GM19463 (cell line): Measurements from ENCODE around the gene EID3.
"Not testable (repeated sequence)": the region's sequence is repeated elsewhere in the genome, so short reads cannot be mapped to it uniquely, and the experiment has no call there.

Experiments
- ATAC-seq: cut with Tn5 transposase; IDR thresholded peaks from one replicate; pipeline ENCODE4 v1.9.1; 2021; ENCODE audit warnings: mild to moderate bottlenecking, moderate library complexity; ENCODE audit not compliant: unreplicated experiment

The EID3 gene

DNA sequence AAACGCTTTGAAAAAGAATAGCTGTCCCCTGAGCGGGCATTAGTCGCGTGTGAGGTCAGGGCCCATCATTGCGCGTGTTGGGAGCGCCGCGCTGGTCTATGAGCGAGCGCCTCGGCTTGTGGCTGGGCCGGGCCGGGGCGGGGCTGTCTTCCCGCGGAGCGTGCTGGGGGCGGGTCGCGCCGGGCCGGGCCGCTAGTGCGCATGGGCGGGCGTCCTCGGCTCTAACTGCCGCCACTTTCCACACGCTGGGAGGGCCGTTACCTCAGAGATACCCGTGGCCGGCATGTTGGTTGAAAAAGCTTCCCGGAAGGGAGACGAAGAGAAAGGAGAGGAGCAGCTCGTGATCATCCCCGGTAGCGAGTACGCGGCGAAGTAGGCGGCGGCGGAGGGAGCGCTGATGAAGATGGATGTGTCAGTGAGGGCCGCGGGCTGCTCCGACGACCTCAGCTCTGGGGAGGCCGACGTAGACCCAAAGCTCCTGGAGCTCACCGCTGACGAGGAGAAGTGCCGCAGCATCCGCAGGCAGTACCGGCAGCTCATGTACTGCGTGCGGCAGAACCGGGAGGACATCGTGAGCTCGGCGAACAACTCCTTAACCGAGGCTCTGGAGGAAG is at the start of gene EID3:
TSS of gene EID3 (plus strand) at position 202 of the 614 bp plus-strand sequence. CDS start at position 398, 196 bp downstream.
- peak; percentile 98 for ATAC-seq

DNA sequence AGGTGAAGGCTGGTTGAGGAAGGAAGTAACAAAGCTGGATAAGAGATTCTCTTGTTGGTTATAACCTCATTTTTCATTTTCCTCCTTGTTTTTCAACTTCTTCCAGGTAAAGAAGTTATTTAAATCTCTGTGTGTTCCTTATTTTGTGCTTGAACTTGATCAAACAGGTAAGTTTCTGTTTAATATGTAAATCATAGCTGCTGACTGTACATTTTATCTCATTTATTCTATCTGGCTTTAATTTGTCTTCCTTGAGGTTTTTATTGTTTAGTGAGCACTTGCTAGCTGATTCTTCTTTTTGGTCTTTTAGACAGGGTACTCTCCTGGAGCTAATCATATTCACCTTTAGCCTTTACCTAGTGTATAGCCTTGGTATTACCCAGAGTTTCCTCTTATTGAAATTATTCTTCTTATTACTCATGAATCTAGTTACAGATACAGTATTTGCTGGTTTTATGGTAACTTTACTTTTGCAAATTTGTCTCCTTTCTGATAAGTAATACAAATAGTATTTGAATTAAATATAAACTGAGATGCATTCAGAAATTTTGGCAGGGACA is 45.5 kb upstream of the EID3 start:
- ATAC-seq: no peak

DNA sequence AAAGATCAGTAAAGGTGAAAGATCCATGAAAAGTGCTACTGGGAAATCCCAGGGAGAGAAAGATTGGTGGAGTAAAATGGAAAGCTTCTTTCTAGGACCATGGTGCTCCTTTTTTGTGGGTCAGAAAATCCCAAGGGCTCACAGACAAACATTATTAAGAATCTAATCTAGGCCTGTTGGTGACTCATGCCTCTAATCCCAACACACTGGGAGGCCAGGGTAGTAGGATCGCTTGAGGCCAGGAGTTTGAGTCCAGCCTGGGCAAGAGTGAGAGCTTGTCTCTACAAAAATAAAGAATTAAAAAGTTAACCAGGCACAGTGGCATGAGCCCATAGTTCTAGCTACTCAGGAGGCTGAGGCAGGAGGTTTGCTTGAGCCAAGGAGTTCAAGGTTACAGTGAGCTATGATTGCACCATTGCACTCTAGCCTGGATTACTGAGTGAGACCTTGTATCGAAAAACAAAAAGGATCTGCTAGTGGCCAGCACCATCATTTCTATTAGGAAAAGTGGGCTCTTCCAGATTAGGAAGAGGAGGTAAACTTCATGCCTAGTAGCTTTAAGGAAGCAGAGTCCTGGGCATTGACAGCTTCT is 45.0 kb upstream of the EID3 start:
- no peak for ATAC-seq

DNA sequence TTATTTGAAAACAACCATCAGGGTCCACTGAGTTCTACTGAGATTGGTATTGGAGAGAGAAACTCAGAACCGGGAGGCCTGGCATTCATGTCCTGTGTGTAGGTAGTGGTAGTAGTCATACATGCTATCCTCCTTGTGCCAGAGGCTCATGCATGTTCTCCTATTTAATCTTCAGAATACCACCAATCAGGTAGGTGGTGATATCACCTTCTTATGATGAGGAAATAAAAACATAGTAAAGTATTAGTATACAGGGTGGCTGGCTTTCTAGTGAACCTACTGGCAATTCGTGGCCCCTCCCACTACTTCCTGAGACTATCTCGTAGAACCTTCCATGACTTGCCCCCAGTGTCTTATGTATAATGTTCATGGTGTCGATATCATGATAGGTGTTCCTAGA is 40.5 kb upstream of the EID3 start:
- no peak for ATAC-seq

DNA sequence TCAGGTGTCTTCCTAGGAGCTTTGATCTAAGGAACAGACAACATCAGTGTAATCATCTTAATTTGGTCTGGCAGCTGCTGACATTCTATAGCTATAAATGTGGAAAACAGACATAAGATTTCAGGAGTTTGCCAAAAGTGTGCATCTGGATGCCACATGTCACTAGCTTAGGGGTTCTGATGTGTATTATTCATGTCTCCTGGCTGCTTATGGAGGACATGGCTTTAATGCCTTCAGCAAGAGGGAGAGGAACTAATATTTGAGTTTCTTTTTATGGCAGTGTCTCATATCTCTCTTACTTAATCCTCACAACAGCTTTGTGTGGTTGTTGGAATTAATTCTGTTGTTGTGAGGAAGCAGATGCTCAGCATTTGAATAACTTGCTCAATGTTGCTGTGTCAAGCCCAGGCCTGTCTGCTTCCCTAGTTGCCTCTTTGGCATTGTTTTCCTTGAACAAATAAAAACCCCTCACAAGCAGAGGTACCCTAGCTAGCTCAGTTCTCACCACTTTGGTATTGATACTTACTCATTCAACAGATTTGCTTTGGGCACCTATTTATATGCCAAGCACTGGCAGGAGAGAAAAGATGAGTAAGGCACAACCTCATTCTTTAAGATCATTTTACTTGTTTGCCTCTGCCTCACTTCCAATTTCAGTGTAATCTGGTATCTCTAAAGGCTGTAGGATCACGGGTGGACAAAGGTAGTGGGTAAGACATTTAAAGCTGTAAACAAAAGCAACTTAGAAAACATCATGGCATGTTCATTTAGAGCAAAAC is 39.8 kb upstream of the EID3 start:
- no peak for ATAC-seq

DNA sequence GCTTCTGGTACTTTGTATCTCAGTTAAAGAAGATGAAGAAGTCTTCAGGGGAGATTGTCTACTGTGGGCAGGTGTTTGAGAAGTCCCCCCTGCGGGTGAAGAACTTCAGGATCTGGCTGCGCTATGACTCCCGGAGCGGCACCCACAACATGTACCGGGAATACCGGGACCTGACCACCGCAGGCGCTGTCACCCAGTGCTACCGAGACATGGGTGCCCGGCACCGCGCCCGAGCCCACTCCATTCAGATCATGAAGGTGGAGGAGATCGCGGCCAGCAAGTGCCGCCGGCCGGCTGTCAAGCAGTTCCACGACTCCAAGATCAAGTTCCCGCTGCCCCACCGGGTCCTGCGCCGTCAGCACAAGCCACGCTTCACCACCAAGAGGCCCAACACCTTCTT is 38.1 kb upstream of the EID3 start:
- ATAC-seq: not testable (repeated sequence)

DNA sequence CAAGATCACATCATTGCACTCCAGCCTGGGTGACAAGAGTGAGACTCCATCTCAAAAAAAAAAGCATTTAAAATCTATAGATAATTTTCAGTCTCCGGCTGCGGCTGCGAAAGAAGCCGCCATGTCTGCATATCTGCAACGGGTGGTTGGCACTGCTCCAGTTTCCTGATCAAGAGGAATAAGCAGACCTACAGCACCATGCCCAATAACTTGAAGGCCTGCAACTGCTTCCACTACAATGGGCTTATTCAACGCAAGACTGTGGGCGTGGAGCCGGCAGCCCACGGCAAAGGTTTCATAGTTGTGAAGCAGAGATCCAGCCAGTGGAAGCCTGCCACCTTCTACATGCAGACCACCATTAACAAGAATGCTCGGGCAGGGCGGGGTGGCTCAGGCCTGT is 30.6 kb upstream of the EID3 start:
- ATAC-seq: no peak

DNA sequence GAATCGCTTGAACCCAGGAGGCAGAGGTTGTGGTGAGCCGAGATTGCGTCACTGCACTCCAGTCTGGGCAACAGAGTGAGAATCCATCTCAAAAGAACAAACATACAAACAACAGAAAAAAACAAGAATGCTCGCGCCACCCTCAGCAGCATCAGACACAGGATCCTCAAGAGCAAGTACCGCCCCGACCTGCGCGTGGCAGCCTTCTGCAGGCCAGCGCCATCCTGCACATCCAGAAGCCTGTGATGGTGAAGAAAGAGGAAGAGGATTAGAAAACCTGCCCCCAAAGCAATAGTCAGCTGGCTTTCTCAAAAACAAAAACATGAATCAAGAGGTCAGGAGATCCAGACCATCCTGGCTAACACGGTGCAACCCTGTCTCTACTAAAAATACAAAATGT is 30.0 kb upstream of the EID3 start:
- ATAC-seq: no peak

DNA sequence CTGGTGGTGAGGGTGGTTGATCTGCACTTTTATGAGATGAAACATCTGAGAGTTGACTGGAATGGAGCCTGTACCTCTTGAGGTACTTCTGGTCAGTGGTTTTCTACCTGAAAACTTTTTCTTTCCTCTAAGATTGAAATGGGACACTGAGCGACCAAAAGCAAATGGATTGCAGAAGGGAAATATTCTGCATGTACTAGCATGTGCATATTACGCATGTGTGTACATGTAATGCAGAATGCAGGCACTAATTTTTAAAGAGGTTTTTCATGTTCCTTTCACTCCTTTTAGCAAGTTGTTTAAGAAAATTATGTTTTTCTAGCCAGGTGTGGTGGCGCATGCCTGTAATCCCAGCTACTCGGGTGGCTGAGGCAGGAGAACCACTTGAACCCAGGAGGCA is 28.7 kb upstream of the EID3 start:
- ATAC-seq: no peak

DNA sequence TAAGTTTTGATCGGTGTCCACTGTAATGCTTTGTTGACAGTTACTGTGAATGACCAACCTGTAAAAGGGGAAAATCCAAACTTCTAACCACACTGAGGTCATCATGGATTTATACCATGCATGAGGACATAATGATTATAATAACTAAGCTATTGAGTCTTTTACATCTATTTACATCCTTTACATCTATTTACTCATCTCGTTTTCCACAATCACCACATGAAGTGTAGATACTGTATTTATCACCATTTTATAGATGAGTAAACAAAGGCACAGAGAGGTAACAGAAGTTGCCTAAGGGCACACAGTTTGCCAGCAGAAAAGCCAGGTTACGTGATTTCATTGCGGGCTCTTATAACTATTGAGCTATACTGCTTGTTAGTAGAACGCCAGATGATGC is 27.9 kb upstream of the EID3 start:
- no peak for ATAC-seq

DNA sequence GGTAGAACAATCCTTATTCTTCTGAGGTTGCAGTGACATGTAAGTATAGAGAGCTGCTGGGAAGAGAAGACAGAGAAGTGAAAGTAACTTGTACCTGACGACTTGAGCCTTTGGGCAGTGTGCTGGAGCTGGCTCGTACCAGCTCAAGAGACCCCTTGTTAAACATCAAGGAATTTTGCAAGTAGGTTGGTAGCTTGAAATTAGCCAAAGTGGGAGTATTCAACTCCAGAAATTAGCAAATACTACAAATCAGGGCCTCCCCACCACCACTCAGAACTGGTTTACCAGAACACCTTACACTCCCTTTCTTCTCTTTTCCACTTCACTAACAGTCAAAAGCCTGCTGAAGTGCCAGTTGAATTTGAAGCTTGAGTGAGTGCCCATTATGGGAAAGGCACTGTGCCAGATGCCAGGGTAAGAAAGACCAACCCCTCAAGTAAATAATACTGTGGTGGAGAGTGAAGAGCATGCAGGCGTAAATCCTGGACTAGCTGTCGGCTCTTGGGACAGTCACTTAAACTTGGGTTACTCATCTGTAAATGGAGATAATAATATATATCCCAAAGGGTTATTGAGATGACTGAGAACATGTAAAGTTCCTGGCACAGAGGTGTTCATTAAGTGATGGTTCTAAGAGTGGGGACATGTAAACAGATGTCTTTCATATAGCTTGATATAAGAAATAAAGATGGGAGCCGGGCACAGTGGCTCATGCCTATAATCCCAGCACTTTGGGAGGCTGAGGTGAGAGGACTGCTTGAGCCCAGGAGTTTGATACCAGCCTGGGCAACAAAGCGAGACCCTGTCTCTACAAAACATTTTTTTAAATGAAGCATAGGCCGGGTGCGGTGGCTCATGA is 27.0 kb upstream of the EID3 start:
- ATAC-seq: peak; percentile 80

DNA sequence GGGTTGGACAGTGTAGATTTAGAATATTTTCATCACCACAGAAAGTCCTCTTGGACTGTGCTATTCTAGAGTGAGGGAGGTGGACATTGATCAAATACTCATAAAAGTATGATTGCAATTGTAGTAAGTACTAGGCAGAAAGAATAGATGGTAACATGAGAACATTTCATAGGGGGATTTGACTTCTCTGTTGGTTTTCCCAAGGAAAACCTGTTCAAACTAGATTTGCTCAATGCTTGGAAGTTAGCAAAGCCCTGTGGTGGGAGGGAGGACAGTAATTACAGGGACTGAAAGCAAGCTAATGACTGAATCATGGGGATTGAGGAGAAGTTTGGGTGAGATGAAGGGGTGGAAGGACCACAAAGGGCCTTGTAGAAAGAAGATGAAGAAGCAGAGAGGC is 24.4 kb upstream of the EID3 start:
- ATAC-seq: no peak

DNA sequence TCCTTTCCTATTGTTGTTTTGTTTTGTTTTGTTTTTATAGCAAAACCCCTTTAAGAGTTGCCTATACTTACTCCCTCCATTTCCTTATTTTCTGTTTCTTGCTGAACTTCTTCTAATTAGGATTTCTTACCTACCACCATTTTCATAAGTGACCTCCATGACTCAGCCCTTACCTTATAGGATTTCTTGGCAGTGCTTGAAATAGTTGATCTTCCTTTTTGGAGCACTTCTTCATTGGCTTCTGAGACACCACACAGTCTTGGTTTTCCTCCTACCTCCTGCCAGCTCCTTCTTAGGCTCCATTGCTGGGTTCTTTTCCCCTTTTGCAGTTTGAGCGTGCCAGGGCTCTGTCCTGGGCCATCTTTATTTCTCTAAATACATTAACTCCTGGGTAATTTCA is 23.4 kb upstream of the EID3 start:
- no peak for ATAC-seq

DNA sequence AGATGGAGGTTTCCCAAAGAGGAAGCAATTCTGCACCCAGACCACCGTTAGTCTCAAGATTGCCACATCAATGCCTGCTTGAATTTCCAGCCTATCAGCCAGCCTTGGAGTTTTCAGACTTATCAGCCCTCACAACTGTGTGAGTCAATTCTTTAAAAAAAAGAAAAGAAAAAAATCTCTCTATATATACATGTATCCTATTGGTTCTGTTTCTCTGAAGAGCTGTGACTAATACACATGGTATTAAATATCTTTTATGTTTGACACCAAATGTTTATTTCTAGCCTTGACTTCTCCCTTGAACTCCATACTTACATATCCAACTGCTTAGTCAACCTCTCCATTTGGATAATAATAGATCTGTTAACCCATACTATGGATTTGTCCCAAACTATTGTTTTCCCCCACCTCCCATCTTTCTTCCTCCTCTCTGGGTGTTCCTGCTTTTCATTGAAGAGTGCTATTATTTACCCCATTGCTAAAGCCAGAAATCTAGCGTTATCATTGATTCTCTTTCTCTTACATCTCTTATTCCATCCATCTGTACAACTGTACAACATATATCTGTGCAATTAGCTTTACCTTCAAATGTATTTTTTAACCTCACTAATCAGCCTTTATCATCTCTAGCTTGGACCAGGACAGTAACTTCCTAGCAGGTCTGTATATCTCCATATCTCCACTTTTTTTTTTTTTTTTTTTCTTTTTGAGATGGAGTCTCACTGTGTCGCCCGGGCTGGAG is 22.7 kb upstream of the EID3 start:
- ATAC-seq: no peak

DNA sequence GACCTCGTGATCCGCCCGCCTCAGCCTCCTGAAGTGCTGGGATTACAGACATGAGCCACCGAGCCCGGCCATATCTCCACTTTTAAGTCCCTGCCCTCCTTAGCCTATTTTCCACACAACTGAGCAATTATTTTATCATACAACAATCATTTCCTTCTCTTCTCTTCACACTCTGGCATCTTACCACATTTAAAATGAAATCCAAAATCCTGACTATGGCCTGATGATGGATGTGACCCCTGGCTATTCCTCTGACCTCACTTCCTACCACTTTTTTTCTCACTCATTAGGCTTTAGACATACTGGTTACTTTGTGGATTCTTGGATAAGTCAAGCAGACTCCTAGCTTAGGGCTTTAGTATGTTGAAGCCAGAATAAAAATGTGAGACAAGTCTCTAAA is 21.9 kb upstream of the EID3 start:
- no peak for ATAC-seq

DNA sequence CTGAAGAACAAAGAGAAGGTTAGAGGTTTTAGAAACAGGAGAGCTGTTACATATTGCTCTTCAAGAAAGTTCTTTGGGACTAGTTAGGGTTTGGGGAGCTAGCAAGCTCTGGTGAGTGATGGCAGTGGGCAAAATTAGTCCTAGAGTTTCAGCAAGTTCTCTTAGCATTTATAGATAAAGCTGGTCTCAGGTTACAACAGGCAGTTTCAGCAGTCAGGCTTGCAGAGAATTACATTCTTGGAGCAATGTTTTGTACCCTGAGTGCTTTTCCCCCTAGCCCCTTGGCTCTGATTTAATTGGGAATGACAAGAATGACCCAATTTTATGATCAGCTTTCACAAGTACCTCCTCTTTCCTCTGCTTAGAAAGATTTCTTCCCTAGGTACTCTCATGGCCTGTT is 21.4 kb upstream of the EID3 start:
- no peak for ATAC-seq

DNA sequence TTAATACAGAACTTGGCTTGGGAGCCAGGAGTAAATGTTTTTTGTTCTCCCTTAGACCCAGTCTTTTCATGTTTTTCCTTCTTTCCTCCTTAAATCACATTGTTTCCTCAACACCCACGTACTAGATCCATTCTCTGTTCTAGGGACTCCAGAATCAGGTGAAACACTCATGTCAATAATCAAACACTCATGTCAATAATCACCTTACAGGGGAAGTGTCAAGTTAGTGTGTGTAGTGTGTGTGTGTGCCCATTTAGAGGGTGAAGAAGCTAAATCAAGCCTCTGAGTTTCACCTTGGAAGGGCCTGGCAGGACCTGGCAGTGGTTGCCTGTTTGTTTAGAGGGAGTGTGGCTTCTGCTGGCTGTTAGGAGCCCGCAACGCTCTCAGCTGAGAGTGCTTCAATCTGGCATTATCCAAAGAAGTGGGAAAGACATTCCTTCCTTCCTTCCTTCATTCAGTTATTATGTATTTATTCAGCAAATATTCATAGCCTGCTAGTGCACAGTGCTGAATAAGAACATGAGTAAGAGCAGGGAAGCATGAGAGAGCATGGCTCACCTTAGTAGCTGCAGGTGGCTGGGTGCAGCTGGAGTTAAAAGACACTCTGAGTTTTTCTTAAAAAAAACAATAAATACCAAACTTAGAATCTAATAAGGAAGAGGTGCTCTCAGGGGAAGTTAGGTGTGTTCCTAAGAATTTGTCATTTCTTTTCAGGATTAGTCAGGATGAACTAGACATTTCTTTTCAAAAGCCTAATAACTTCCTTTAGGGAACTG is 17.6 kb upstream of the EID3 start:
- ATAC-seq: no peak

DNA sequence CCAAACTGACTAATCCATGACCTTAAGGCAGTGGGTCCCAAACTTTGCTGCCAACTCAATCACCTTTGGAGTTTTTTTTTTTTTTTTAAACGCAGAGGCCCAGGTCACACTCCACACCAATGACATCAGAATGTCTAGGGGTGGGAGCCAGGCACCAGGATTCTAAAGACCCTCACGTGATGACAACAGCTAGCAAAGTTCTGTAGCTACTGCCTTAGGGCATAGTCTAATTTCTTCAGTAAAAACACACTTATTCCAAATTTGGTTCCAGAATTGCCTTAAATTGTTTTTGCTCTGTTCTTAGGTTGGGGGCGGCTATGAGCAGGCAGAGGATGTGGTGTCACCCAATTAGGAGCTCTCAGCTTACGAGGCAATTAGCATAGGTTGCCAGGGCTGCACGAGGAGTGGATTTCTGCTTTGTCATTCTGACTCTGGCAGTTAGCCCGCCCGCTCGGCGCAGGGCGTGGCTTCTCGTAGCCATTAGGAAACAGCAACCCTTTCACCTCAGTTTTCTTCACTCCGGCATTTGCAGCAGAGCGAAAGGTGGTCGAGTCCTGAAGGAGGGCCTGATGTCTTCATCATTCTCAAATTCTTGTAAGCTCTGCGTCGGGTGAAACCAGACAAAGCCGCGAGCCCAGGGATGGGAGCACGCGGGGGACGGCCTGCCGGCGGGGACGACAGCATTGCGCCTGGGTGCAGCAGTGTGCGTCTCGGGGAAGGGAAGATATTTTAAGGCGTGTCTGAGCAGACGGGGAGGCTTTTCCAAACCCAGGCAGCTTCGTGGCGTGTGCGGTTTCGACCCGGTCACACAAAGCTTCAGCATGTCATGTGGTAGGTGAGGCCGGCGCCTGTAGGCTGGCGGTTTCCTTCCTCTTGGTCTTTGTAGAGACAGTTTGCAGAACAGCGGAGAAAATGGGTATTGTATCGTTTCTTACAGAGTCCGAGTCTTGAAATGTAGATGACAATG is 16.7 kb upstream of the EID3 start:
- ATAC-seq: peak; percentile 87
